K562 (cell line): ENCODE results near the gene C5orf52. TPM values are rescaled to one million over a fixed set of nuclear protein-coding genes. Genes with fewer than 3 reads are reported as not detected.

Experiments used
- ATAC-seq: fragments of 200-7000 bp; cut with Tn5 transposase; 3 replicates; pipeline ENCODE4 v1.9.1; 2020; ENCODE audit warnings: moderate library complexity
- BruUV-seq: library from RNA; stranded (reverse); fragments of 400-500 nt; replicated peaks from 2 replicates; lab custom pipeline; 2021; lab: Mats Ljungman, UMichigan
- CTCF ChIA-PET: fragments of 300-600 bp; formaldehyde crosslinking; extraction: SDS; loops from one replicate; lab custom pipeline; 2021; ENCODE audit warnings: low intra/inter-chr PET ratio; lab: Yijun Ruan, JAX
- POLR2A ChIA-PET: fragments of 300-600, 350-650 bp; sonication (Branson Sonifier 250); formaldehyde crosslinking; extraction: SDS; loops from one replicate; lab custom pipeline; 2021; ENCODE audit warnings: antibody characterized with exemption, inconsistent platforms; lab: Yijun Ruan, JAX
- DNase-seq, 4 experiments: peaks; one replicate each; pipeline versions ENCODE4 v3.0.0 to v3.0.0-alpha.2; 2011 to 2018; ENCODE audit warnings: low spot score in 3 of 4, mixed read lengths in 3 of 4; ENCODE audit errors: extremely low read depth in 1 of 4
- FAIRE-seq: peaks from 2 replicates; lab custom pipeline; 2011; peaks lifted over from hg19 to GRCh38; lab: Jason Lieb, UNC
- H2AFZ ChIP-seq: 2 replicates; pipeline ENCODE4 v1.6.0; 2011; ENCODE audit warnings: low read depth, low read length, control low read depth, inconsistent platforms
- H3K27ac ChIP-seq: fragments of 200-600 bp; 3 replicates; pipeline ENCODE4 v1.8.0; 2011; ENCODE audit warnings: low read depth, mild to moderate bottlenecking, control low read depth, inconsistent platforms, low read length, moderate library complexity, mixed read lengths; ENCODE audit errors: extremely low read depth
- H3K27me3 ChIP-seq, 2 experiments: fragments of 300-600 bp in 1 of 2; 2 replicates in 1 of 2; 3 replicates in 1 of 2; pipeline versions ENCODE4 v1.6.0 to v1.8.0; 2011; ENCODE audit warnings: inconsistent platforms in 2 of 2, low read length in 2 of 2, mild to moderate bottlenecking in 1 of 2, mixed read lengths in 1 of 2, moderate library complexity in 1 of 2; ENCODE audit not compliant: control insufficient read depth in 2 of 2, insufficient read depth in 2 of 2
- H3K36me3 ChIP-seq: fragments of 300-600 bp; 3 replicates; pipeline ENCODE4 v1.8.0; 2011; ENCODE audit warnings: mild to moderate bottlenecking, low read length, inconsistent platforms; ENCODE audit not compliant: control insufficient read depth, insufficient read depth
- H3K4me1 ChIP-seq, 2 experiments: fragments of 200-600 bp in 1 of 2; replicated peaks in 1 of 2; 2 replicates in 1 of 2; 3 replicates in 1 of 2; pipeline versions ENCODE4 v1.5.1 to v1.8.0; 2011; ENCODE audit warnings: inconsistent platforms in 2 of 2, low read length in 2 of 2, mild to moderate bottlenecking in 1 of 2, mixed read lengths in 1 of 2, moderate library complexity in 1 of 2; ENCODE audit not compliant: control insufficient read depth in 2 of 2, insufficient read depth in 2 of 2
- H3K4me2 ChIP-seq: 2 replicates; pipeline ENCODE4 v1.6.1; 2011; ENCODE audit warnings: low read length, control low read depth, inconsistent platforms, mixed read lengths; ENCODE audit not compliant: insufficient read depth
- H3K4me3 ChIP-seq: fragments of 200-600 bp; sonication (generic), shearing (Covaris generic); 2 replicates; pipeline ENCODE4 v1.5.1; 2016; ENCODE audit warnings: control low read depth, inconsistent platforms
- H3K79me2 ChIP-seq: fragments of 200-600 bp; 3 replicates; pipeline ENCODE4 v1.8.0; 2011; ENCODE audit warnings: low read length, inconsistent platforms; ENCODE audit not compliant: control insufficient read depth, insufficient read depth
- H3K9ac ChIP-seq, 2 experiments: 2 replicates each; pipeline versions ENCODE4 v1.6.0 to v1.6.1; 2011; ENCODE audit warnings: low read depth in 2 of 2, low read length in 2 of 2, control low read depth in 1 of 2, inconsistent platforms in 1 of 2, mild to moderate bottlenecking in 1 of 2, mixed read lengths in 1 of 2; ENCODE audit not compliant: insufficient read depth in 1 of 2
- H3K9me1 ChIP-seq: one replicate; pipeline ENCODE4 v1.6.0; 2011; ENCODE audit warnings: inconsistent platforms, mild to moderate bottlenecking, low read length, moderate library complexity; ENCODE audit not compliant: control insufficient read depth, insufficient read depth
- H3K9me3 ChIP-seq: replicated peaks from 2 replicates; pipeline ENCODE4 v1.5.1; 2011; ENCODE audit warnings: low read depth, low read length, inconsistent platforms; ENCODE audit not compliant: control insufficient read depth, insufficient read depth
- H4K20me1 ChIP-seq: replicated peaks from 2 replicates; pipeline ENCODE4 v1.6.1; 2011; ENCODE audit warnings: low read length, inconsistent platforms, mixed read lengths; ENCODE audit not compliant: control insufficient read depth, insufficient read depth
- PTRF ChIP-seq: fragments of 450-650 bp; IDR thresholded peaks from 2 replicates; pipeline ENCODE4 v1.6.1; 2016; ENCODE audit warnings: mild to moderate bottlenecking, missing genetic modification characterization, missing compliant biosample characterization
- PTTG1 ChIP-seq: fragments of 450-650 bp; IDR thresholded peaks from 2 replicates; pipeline ENCODE4 v1.6.1; 2016; ENCODE audit warnings: low read depth, mild to moderate bottlenecking, missing genetic modification characterization, missing compliant biosample characterization
- RBM17 ChIP-seq: fragments of 200-400 bp; formaldehyde crosslinking; IDR thresholded peaks from 2 replicates; pipeline ENCODE4 v1.6.1; 2017; ENCODE audit warnings: low read depth, mild to moderate bottlenecking, low read length, borderline replicate concordance
- TCF7 ChIP-seq: sonication (generic); IDR thresholded peaks from 2 replicates; pipeline ENCODE4 v1.6.1; 2016; ENCODE audit warnings: antibody characterized with exemption, borderline replicate concordance
- WGBS: fragments of 100-300 bp; shearing (Covaris generic); methylation state at CpG from one replicate; pipeline ENCODE4 v1.1.6; 2016; ENCODE audit warnings: low coverage, mixed read lengths; ENCODE audit not compliant: insufficient coverage; ENCODE audit errors: missing lambda C conversion rate; 5-methylcytosine and 5-hydroxymethylcytosine counted together
- in situ Hi-C: fragments of 300-500 bp; cut with MboI; formaldehyde crosslinking; loops from 4 replicates; pipeline ENCODE4 v1.15.0; 2018; ENCODE audit warnings: inconsistent platforms, mixed read lengths
- intact Hi-C: fragments of 100-400 bp; cut with micrococcal nuclease; formaldehyde crosslinking; loops from 2 replicates; pipeline ENCODE4 v1.14.2; 2022
- polyA plus RNA-seq, 8 experiments: library from polyadenylated mRNA; depleted of rRNA in 4 of 8; stranded (reverse) in 5 of 8; unstranded in 3 of 8; fragments of >200 nt; fragmentation: Nextera tagmentation in 2 of 8; fragmentation: Illumina TruSeq in 1 of 8; extraction: Ambion mirVana in 2 of 8; extraction: Trizol in 1 of 8; gene quantifications; 2 replicates each; pipeline versions ENCODE4 v1.2.1 to v1.2.3, GENCODE V29; 2011 to 2014; ENCODE audit warnings: inconsistent platforms in 1 of 8, missing spikeins in 1 of 8
- total RNA-seq, 7 experiments: library from RNA; depleted of rRNA in 6 of 7; stranded (reverse); fragments of >200 nt in 6 of 7; fragmentation: Illumina TruSeq in 2 of 7; extraction: Trizol in 2 of 7; gene quantifications; 2 replicates each; pipeline versions ENCODE4 v1.2.1 to v1.2.3, GENCODE V29; 2011 to 2021; ENCODE audit warnings: low replicate concordance in 1 of 7

Gene C5orf52
- total and polyA plus RNA-seq, 9 of the 15 experiments (the other 6 are each of a cell fraction or from before 2014, with no cell fraction given), result not detected

DNA sequence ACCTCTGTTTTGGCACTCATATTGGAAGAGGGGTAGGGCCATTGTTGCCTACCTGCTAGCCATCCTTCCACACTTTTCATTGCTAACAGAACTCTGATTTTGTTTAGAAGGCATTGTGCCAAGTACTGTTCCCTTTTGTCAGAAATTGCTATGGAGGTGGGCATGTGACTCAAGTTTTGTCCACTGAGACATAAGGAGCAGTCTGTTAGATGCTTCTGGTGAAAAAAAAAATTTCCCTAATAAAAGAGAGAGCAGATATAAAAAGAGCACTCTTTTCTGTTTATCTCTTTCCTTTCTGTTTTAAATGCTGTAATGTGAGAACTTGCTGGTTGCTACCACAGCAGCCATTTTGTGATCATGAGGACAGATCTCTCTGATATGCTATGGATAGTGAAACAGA lies 38.0 kb downstream of the C5orf52 start:
- no peak for FAIRE-seq
- POLR2A ChIA-PET, result no interaction called here
- DNase-seq, result no peak

DNA sequence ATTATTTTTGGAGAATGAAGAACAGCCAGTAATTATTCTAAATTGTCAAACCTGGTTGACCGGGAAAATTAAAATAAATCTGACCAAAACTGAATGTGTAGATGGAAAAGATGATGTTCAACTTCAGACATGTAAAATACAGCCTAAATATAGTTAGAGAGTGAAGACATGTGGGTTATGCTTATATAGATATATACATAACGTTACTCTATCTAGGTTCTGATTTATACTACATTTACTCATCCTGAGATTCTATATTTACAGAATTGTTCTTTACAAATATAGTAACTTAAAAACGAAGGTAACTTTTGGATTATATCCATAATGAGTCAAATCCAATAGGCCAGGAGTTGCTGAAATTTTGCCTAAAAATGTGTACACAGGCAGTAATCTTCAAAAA lies 39.1 kb downstream of the C5orf52 start:
- Histone ChIP-seq H2AFZ (no peak overlapping the region), H3K27ac (no peak overlapping the region), H3K36me3 (no peaks in the 10 kb centered on the region), H3K9me1 (no peaks in the 10 kb centered on the region), H3K27me3 (no peaks in the 10 kb centered on the region), H3K4me3 (no peak overlapping the region), H3K4me1 (no peaks in the 10 kb centered on the region), H3K9me3 (no peaks in the 10 kb centered on the region), H4K20me1 (no peaks in the 10 kb centered on the region), H3K79me2 (no peaks in the 10 kb centered on the region), H3K4me2 (no peak overlapping the region), H3K9ac (no peak overlapping the region)
- in situ Hi-C loops (no loop called here), intact Hi-C loops (no loop called here)
- CTCF ChIA-PET, result no interaction called here
- POLR2A ChIA-PET, result no interaction called here
- TF ChIP-seq PTTG1 (tag) (no peak), PTRF (no peak), RBM17 (no peak)
- BruUV-seq, result no TSS peak
- FAIRE-seq (no peak), DNase-seq (no peak), ATAC-seq (no peak)
- WGBS, result 4% methylated on average over 3 of the region's 3 CpGs

More for the DNA sequence above, 38.0 kb downstream of the C5orf52 start:
- no peaks in the 10 kb centered on the region for H3K9me3 ChIP-seq
- no peaks in the 10 kb centered on the region for H3K4me1 ChIP-seq
- H3K9ac ChIP-seq, result no peak overlapping the region
- no peak overlapping the region for H3K27ac ChIP-seq
- CTCF ChIA-PET, result no interaction called here
- H2AFZ ChIP-seq, result no peak overlapping the region
- BruUV-seq, result no TSS peak
- intact Hi-C loops (no loop called here), in situ Hi-C loops (no loop called here)
- H3K4me2 ChIP-seq, result no peak overlapping the region
- no peaks in the 10 kb centered on the region for H3K36me3 ChIP-seq
- ATAC-seq, result no peak
- no peak overlapping the region for H3K4me3 ChIP-seq
- TF ChIP-seq TCF7, result no peak
- H3K79me2 ChIP-seq, result no peaks in the 10 kb centered on the region
- H4K20me1 ChIP-seq, result no peaks in the 10 kb centered on the region
- H3K27me3 ChIP-seq, result 0 out of 5 replicates have a peak, but pooled peaks cover 0 to 2% of the 10 kb centered on the region in 2 experiments
- no peaks in the 10 kb centered on the region for H3K9me1 ChIP-seq
